ENCODE results near the gene NPEPL1. TPM values are rescaled to one million over a fixed set of nuclear protein-coding genes. Genes with fewer than 3 reads are reported as not detected.

The NPEPL1 gene
- total RNA-seq, 1 experiment from 2014 or later, result 31.1 TPM

DNA sequence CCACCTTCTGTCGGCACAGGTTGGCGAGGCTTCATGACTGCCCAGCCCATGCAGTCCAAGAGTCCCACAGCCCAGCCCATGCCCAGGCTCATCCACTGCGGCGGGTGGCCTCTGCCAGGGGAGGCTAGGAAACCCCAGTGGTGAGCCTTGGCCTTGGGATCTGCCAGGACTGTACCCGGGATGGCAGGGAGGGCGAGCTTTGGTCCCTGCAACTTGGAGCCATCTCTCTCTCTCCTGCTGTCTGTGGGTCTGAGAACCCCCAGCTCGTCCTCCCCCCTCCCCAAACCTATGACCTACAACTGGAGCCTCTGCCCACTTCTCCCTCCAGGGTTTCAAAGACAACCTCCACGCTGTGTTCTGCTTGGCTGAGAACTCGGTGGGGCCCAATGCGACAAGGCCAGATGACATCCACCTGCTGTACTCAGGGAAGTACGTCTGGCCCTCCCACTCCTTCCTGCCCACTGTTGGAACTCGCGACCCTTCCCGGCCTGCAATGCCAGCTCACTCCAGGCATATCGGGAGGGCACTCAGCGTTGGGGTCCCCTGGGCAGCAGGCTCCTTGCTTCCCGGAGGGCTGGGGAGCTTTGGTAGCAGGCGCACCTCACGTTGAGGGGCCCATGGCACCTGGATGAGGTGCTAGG lies 19.7 kb downstream of the NPEPL1 start:
- no peak overlapping the region for H3K18ac ChIP-seq (ENCODE audit: insufficient read length, low read depth, low read length)
- peaks cover 0 to 10% of the 10 kb centered on the region in 2 experiments; a peak in 1 of 4 replicates for H3K4me1 Mint-ChIP-seq
- H3K79me2 ChIP-seq (ENCODE audit: insufficient read depth, low read length), result no peaks in the 10 kb centered on the region
- no peaks in the 10 kb centered on the region for H3K27me3 ChIP-seq (ENCODE audit: insufficient read depth, low read length)
- H4K8ac ChIP-seq (replicated peaks; ENCODE audit: insufficient read length, low read depth, low read length), result no peak overlapping the region
- no peak for TF ChIP-seq CTCF (conservative IDR thresholded peaks at IDR 0.05)
- no peak overlapping the region for H3K56ac ChIP-seq (ENCODE audit: insufficient read length, low read depth, low read length)
- no peak overlapping the region for H2BK15ac ChIP-seq (ENCODE audit: low read depth, low read length)
- no peak overlapping the region for H3K4ac ChIP-seq (ENCODE audit: low read depth, low read length)
- no peak overlapping the region for H2BK12ac ChIP-seq (ENCODE audit: insufficient read length, low read depth, low read length)
- no peaks in the 10 kb centered on the region for H4K20me1 ChIP-seq (ENCODE audit: control insufficient read depth, insufficient read depth, insufficient read length)
- H3K4me3 Mint-ChIP-seq, result no peak overlapping the region
- H2AFZ ChIP-seq (ENCODE audit: low read length), result no peak overlapping the region
- H3K9ac ChIP-seq (ENCODE audit: extremely low read depth, insufficient read length, low read length), result no peak overlapping the region
- H3K23me2 ChIP-seq (ENCODE audit: insufficient read length, low read depth, low read length, poor library complexity, severe bottlenecking), result no peaks in the 10 kb centered on the region
- no peaks in the 10 kb centered on the region for H3K27me3 Mint-ChIP-seq (ENCODE audit: low read depth)
- no peak overlapping the region for H3K4me2 ChIP-seq (ENCODE audit: insufficient read depth, insufficient read length, low read length)
- no CpG with 5 or more reads among the region's 19 CpGs for WGBS (ENCODE audit: extremely low coverage, insufficient read length, low lambda C conversion rate)
- H4K5ac ChIP-seq (ENCODE audit: insufficient read length, low read depth, low read length), result no peak overlapping the region
- H2BK20ac ChIP-seq (ENCODE audit: low read depth, low read length, poor library complexity, severe bottlenecking), result no peak overlapping the region
- H4K91ac ChIP-seq (ENCODE audit: insufficient read length, low read depth, low read length), result no peak overlapping the region
- H3K27ac ChIP-seq (ENCODE audit: insufficient read length, low read depth, low read length), result no peak overlapping the region
- H3K79me1 ChIP-seq (ENCODE audit: insufficient read depth, low read depth, low read length, poor library complexity, severe bottlenecking), result no peaks in the 10 kb centered on the region
- H3K14ac ChIP-seq (ENCODE audit: insufficient read depth, low read length), result no peak overlapping the region
- no peak overlapping the region for H2BK5ac ChIP-seq (ENCODE audit: insufficient read length, low read length)
- H3K9me3 Mint-ChIP-seq, result no peaks in the 10 kb centered on the region
- H3T11ph ChIP-seq (ENCODE audit: low read length), result no peak overlapping the region
- peak; percentile 23 for DNase-seq
- no peaks in the 10 kb centered on the region for H3K4me1 ChIP-seq (ENCODE audit: insufficient read depth, low read length)
- no peak overlapping the region for H2AK5ac ChIP-seq (ENCODE audit: insufficient read length, low read length)
- H2BK120ac ChIP-seq (ENCODE audit: low read depth, low read length, poor library complexity, severe bottlenecking), result no peak overlapping the region
- H3K27ac Mint-ChIP-seq, result peak overlapping the region in 2 of 3 experiments; percentile 74 to 85; a peak in 2 of 7 replicates
- no peak overlapping the region for H3K23ac ChIP-seq (ENCODE audit: insufficient read length, low read depth, low read length)
- peaks cover 0 to 3% (median 3%) of the 10 kb centered on the region in 3 experiments; a peak in 1 of 7 replicates for H3K36me3 Mint-ChIP-seq (ENCODE audit: insufficient read depth in 1 of 3, low read depth in 3 of 3)
- no peaks in the 10 kb centered on the region for H3K9me3 ChIP-seq (ENCODE audit: control insufficient read depth, low read depth, low read length)

Measured in H9 (cell line).